PC-9 (cell line): ENCODE results near the gene KCNH2. TPM values are rescaled to one million over a fixed set of nuclear protein-coding genes. Genes with fewer than 3 reads are reported as not detected.

Experiments
- BruUV-seq: library from RNA; stranded (reverse); fragments of 400-500 nt; replicated peaks from 2 replicates; lab custom pipeline; 2021; lab: Mats Ljungman, UMichigan
- CTCF ChIA-PET: fragments of 300-600 bp; sonication (Branson Sonifier 250); formaldehyde crosslinking; loops from one replicate; lab custom pipeline; 2022; ENCODE audit warnings: antibody characterized with exemption; lab: Charles Lee
- POLR2A ChIA-PET: fragments of 300-600 bp; sonication (Branson Sonifier 250); formaldehyde crosslinking; loops from one replicate; lab custom pipeline; 2022; ENCODE audit warnings: antibody characterized with exemption; ENCODE audit not compliant: unreplicated experiment; lab: Charles Lee
- DNase-seq, 2 experiments: peaks; one replicate each; pipeline versions ENCODE4 v3.0.0 to v3.0.0-alpha.2; 2015 to 2022; ENCODE audit warnings: mixed read lengths in 1 of 2
- H2AFZ ChIP-seq: fragments of 200-600 bp; sonication (generic); 2 replicates; pipeline ENCODE4 v1.8.1; 2017; ENCODE audit warnings: antibody characterized with exemption
- H3F3A ChIP-seq: fragments of 200-600 bp; sonication (generic); 2 replicates; pipeline ENCODE4 v1.8.1; 2017; ENCODE audit warnings: antibody characterized with exemption, mild to moderate bottlenecking, low read depth; ENCODE audit not compliant: insufficient read depth
- H3K27ac ChIP-seq: fragments of 200-600 bp; sonication (generic); 2 replicates; pipeline ENCODE4 v1.6.1; 2016; ENCODE audit warnings: mixed run types
- H3K27me3 ChIP-seq: fragments of 200-600 bp; sonication (generic); 2 replicates; pipeline ENCODE4 v1.6.1; 2016; ENCODE audit warnings: low read depth, mixed run types; ENCODE audit not compliant: insufficient read depth
- H3K36me3 ChIP-seq: fragments of 200-600 bp; sonication (generic); 2 replicates; pipeline ENCODE4 v1.6.1; 2016; ENCODE audit warnings: low read depth, mixed run types
- H3K4me1 ChIP-seq: fragments of 200-600 bp; sonication (generic); replicated peaks from 2 replicates; pipeline ENCODE4 v1.6.1; 2016; ENCODE audit warnings: mixed run types; ENCODE audit not compliant: insufficient read depth
- H3K4me2 ChIP-seq: fragments of 200-600 bp; sonication (generic); 2 replicates; pipeline ENCODE4 v1.6.1; 2017; ENCODE audit warnings: mixed run types
- H3K4me3 ChIP-seq: fragments of 200-600 bp; sonication (generic); 2 replicates; pipeline ENCODE4 v1.6.1; 2016; ENCODE audit warnings: mixed run types
- H3K79me2 ChIP-seq: fragments of 200-600 bp; sonication (generic); 2 replicates; pipeline ENCODE4 v1.6.1; 2017; ENCODE audit warnings: low read depth, mixed run types
- H3K9me2 ChIP-seq: fragments of 200-600 bp; sonication (generic); 2 replicates; pipeline ENCODE4 v1.8.1; 2017; ENCODE audit warnings: mild to moderate bottlenecking; ENCODE audit not compliant: insufficient read depth
- H3K9me3 ChIP-seq: fragments of 200-600 bp; sonication (generic); 2 replicates; pipeline ENCODE4 v1.8.1; 2016; ENCODE audit warnings: low read depth; ENCODE audit not compliant: insufficient read depth
- H4K20me1 ChIP-seq: fragments of 200-600 bp; sonication (generic); 2 replicates; pipeline ENCODE4 v1.8.1; 2017; ENCODE audit not compliant: insufficient read depth
- EZH2 ChIP-seq: fragments of 200-600 bp; sonication (generic); IDR thresholded peaks from 2 replicates; pipeline ENCODE4 v1.8.0; 2017; ENCODE audit warnings: antibody characterized with exemption, low read depth
- intact Hi-C: fragments of 100-400 bp; cut with micrococcal nuclease; formaldehyde crosslinking; loops from one replicate; pipeline ENCODE4 v1.10.0; 2022; ENCODE audit not compliant: unreplicated experiment
- total RNA-seq: library from RNA; stranded (reverse); gene quantifications from 2 replicates; pipeline ENCODE4 v1.2.3, GENCODE V29; 2021
- TF ChIP-seq, protein P1 (sequence below): fragments of 200-600 bp; sonication (generic); conservative IDR thresholded peaks from 2 replicates; pipeline ENCODE4 v1.6.1; 2017; ENCODE audit warnings: mixed run types, antibody characterized with exemption, mild to moderate bottlenecking, moderate library complexity

KCNH2 gene
- total RNA-seq, 1 experiment from 2014 or later, result 1.5 TPM

DNA sequence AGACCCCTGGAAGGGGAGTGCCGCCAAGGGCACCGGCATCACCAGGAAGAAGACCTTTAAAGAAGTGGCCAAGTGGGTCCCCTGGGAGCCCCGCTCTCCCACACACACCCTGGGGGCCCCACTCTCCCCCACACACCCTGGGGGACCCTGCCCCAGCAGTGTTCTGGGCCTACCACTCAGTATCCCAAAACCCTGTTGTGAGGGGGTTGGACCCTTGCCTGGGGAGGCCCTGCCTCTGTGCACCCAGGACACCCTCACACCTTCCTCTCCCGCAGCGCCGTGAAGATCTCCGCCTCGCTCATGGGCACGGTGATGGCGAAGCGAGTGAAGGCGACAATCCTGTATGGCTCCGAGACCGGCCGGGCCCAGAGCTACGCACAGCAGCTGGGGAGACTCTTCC lies 23.4 kb upstream of the KCNH2 start:
- POLR2A ChIA-PET, result no interaction called here
- Histone ChIP-seq H3K9me2 (no peaks in the 10 kb centered on the region), H3K4me2 (no peak overlapping the region), H3K27ac (no peak overlapping the region), H2AFZ (no peak overlapping the region), H4K20me1 (no peaks in the 10 kb centered on the region), H3F3A (peaks cover 16% of the 10 kb centered on the region), H3K27me3 (peaks cover 11% of the 10 kb centered on the region; the same call in 1 of the 2 replicates), H3K4me1 (peaks cover 14% of the 10 kb centered on the region), H3K36me3 (no peaks in the 10 kb centered on the region), H3K4me3 (no peak overlapping the region), H3K9me3 (no peaks in the 10 kb centered on the region), H3K79me2 (no peaks in the 10 kb centered on the region)
- intact Hi-C loops, result no loop called here
- no peak for DNase-seq
- BruUV-seq, result no TSS peak
- TF ChIP-seq, protein P1, sequence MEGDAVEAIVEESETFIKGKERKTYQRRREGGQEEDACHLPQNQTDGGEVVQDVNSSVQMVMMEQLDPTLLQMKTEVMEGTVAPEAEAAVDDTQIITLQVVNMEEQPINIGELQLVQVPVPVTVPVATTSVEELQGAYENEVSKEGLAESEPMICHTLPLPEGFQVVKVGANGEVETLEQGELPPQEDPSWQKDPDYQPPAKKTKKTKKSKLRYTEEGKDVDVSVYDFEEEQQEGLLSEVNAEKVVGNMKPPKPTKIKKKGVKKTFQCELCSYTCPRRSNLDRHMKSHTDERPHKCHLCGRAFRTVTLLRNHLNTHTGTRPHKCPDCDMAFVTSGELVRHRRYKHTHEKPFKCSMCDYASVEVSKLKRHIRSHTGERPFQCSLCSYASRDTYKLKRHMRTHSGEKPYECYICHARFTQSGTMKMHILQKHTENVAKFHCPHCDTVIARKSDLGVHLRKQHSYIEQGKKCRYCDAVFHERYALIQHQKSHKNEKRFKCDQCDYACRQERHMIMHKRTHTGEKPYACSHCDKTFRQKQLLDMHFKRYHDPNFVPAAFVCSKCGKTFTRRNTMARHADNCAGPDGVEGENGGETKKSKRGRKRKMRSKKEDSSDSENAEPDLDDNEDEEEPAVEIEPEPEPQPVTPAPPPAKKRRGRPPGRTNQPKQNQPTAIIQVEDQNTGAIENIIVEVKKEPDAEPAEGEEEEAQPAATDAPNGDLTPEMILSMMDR, result no peak
- TF ChIP-seq EZH2, result no peak
- CTCF ChIA-PET, result no interaction called here

DNA sequence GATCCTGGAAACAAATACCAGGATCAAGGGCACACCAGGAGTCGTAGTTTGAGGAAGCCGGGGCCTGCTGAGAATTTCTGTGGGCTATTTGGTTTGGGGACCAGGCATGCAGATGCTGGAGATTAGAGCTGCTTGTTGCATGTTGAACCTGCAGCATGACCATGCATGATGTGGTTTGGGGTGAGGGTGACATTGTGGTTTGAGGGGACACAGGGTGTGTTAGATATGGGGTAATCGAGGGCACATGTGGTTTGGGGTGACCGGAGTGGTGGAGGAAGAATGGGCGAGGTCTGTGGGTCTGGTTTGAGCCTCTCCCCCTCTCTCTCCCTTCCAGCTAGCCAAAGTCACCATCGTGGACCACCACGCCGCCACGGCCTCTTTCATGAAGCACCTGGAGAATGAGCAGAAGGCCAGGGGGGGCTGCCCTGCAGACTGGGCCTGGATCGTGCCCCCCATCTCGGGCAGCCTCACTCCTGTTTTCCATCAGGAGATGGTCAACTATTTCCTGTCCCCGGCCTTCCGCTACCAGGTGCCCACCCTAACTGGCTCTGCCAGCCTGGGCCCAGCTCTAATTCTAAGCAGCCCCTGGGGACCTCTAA lies 22.9 kb upstream of the KCNH2 start:
- Histone ChIP-seq H4K20me1 (no peaks in the 10 kb centered on the region), H3K79me2 (no peaks in the 10 kb centered on the region), H3K27ac (no peak overlapping the region), H3K9me2 (no peaks in the 10 kb centered on the region), H2AFZ (no peak overlapping the region), H3K4me2 (no peak overlapping the region), H3K27me3 (peaks cover 11% of the 10 kb centered on the region; the same call in 1 of the 2 replicates), H3K36me3 (no peaks in the 10 kb centered on the region), H3K4me3 (no peak overlapping the region), H3F3A (peaks cover 16% of the 10 kb centered on the region), H3K4me1 (peaks cover 14% of the 10 kb centered on the region), H3K9me3 (no peaks in the 10 kb centered on the region)
- TF ChIP-seq, protein P1, result no peak
- TF ChIP-seq EZH2, result no peak
- ChIA-PET POLR2A (no interaction called here), CTCF (no interaction called here)
- DNase-seq, result no peak
- BruUV-seq, result no TSS peak
- intact Hi-C loops, result no loop called here

DNA sequence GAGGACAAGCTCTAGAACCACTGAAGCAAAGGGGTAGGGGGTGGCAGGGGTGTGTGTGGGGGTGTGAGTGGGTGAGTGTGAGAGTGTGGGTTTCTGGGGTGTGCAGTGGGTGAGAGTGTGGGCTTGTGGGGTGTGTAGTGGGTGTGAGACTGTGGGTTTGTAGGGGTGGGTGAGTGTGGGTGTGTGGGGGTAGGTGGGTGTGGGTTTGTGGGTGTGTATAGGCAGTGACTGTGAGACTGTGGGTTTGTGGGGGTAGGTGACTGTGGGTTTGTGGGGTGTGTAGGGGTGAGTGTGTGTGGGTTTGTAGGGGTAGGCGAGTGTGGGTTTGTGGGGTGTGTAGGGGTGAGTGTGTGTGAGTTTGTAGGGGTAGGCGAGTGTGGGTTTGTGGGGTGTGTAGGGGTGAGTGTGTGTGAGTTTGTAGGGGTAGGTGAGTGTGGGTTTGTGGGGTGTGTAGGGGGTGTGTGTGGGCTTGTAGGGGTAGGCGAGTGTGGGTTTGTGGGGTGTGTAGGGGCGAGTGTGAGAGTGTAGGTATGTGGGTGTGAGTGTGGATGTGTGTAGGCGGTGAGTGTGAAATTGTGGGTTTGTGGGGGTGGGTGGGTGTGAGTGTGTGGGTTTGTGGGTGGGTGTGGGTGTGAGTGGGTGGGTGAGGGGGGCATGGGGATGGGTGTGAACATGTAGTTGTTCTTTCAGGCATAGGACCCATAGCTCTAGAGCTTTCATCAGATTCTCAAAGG lies 21.5 kb upstream of the KCNH2 start:
- H3K27me3 ChIP-seq, result peaks cover 11% of the 10 kb centered on the region; the same call in 1 of the 2 replicates
- no TSS peak for BruUV-seq
- intact Hi-C loops, result no loop called here
- no peak for DNase-seq
- no peaks in the 10 kb centered on the region for H3K79me2 ChIP-seq
- H3F3A ChIP-seq, result peaks cover 19% of the 10 kb centered on the region
- ChIA-PET POLR2A (no interaction called here), CTCF (no interaction called here)
- H3K36me3 ChIP-seq, result no peaks in the 10 kb centered on the region
- no peaks in the 10 kb centered on the region for H4K20me1 ChIP-seq
- H2AFZ ChIP-seq, result no peak overlapping the region
- H3K4me1 ChIP-seq, result peaks cover 14% of the 10 kb centered on the region
- no peaks in the 10 kb centered on the region for H3K9me3 ChIP-seq
- TF ChIP-seq, protein P1, result no peak
- TF ChIP-seq EZH2, result no peak
- no peak overlapping the region for H3K27ac ChIP-seq
- no peaks in the 10 kb centered on the region for H3K9me2 ChIP-seq
- no peak overlapping the region for H3K4me2 ChIP-seq
- no peak overlapping the region for H3K4me3 ChIP-seq
